DOHH2 (cell line): ENCODE measurements around the gene ADAMTS3.

Source experiments
- H3F3A ChIP-seq: fragments of 200-600 bp; sonication (generic), shearing (Covaris generic); 2 replicates; pipeline ENCODE4 v1.6.0; 2016; ENCODE audit warnings: antibody characterized with exemption, mild to moderate bottlenecking; ENCODE audit not compliant: control insufficient read depth, insufficient read depth
- H3K27ac ChIP-seq: fragments of 200-600 bp; sonication (generic); 2 replicates; pipeline ENCODE4 v1.5.1; 2014; ENCODE audit warnings: low read depth, mild to moderate bottlenecking, low read length, moderate library complexity
- H3K27me3 ChIP-seq: fragments of 200-600 bp; sonication (generic); 2 replicates; pipeline ENCODE4 v1.6.1; 2014; ENCODE audit warnings: mild to moderate bottlenecking, low read length, mixed read lengths; ENCODE audit not compliant: control insufficient read depth
- H3K36me3 ChIP-seq: fragments of 200-600 bp; sonication (generic); 2 replicates; pipeline ENCODE4 v1.6.1; 2014; ENCODE audit warnings: mild to moderate bottlenecking, low read length, moderate library complexity, mixed read lengths; ENCODE audit not compliant: control insufficient read depth
- H3K4me1 ChIP-seq: fragments of 200-600 bp; sonication (generic); 2 replicates; pipeline ENCODE4 v1.6.1; 2014; ENCODE audit warnings: mild to moderate bottlenecking, low read length, mixed read lengths; ENCODE audit not compliant: control insufficient read depth
- H3K4me2 ChIP-seq: fragments of 200-600 bp; sonication (generic); 2 replicates; pipeline ENCODE4 v1.6.0; 2014; ENCODE audit warnings: mild to moderate bottlenecking, low read length, moderate library complexity
- H3K4me3 ChIP-seq: fragments of 200-600 bp; sonication (generic); 2 replicates; pipeline ENCODE4 v1.5.1; 2014; ENCODE audit warnings: mild to moderate bottlenecking, low read length, mixed read lengths
- H3K79me2 ChIP-seq: fragments of 200-600 bp; sonication (generic); 2 replicates; pipeline ENCODE4 v1.6.1; 2014; ENCODE audit warnings: mild to moderate bottlenecking, low read length, mixed read lengths; ENCODE audit not compliant: control insufficient read depth
- H3K9me2 ChIP-seq: fragments of 200-600 bp; sonication (generic); replicated peaks from 2 replicates; pipeline ENCODE4 v1.6.1; 2014; ENCODE audit warnings: mild to moderate bottlenecking, low read length, mixed read lengths; ENCODE audit not compliant: control insufficient read depth
- H3K9me3 ChIP-seq: fragments of 200-600 bp; sonication (generic); 2 replicates; pipeline ENCODE4 v1.6.1; 2014; ENCODE audit warnings: antibody characterized with exemption, low read length, mixed read lengths; ENCODE audit not compliant: control insufficient read depth, insufficient read depth
- H4K20me1 ChIP-seq: fragments of 200-600 bp; sonication (generic); 2 replicates; pipeline ENCODE4 v1.6.0; 2014; ENCODE audit warnings: low read depth, mild to moderate bottlenecking, antibody characterized with exemption, low read length, moderate library complexity; ENCODE audit not compliant: control insufficient read depth, insufficient read depth
- CTCF ChIP-seq: fragments of 200-600 bp; sonication (generic); IDR thresholded peaks from one replicate; pipeline ENCODE4 v1.5.1; 2014; ENCODE audit warnings: antibody characterized with exemption, mild to moderate bottlenecking, low read depth, low read length; ENCODE audit not compliant: poor library complexity, severe bottlenecking
- EZH2phosphoT487 ChIP-seq: fragments of 200-600 bp; sonication (generic); IDR thresholded peaks from 2 replicates; pipeline ENCODE4 v1.6.1; 2017; ENCODE audit warnings: borderline replicate concordance, mild to moderate bottlenecking, antibody characterized with exemption, low read length, moderate library complexity, mixed read lengths

The ADAMTS3 gene

GRCh38 chr4:72405417-72405816 lies 163.6 kb downstream of the ADAMTS3 start:
- TF ChIP-seq EZH2phosphoT487 (no peak), CTCF (no peak)
- Histone ChIP-seq H4K20me1 (no peaks in the 10 kb centered on the region), H3K4me3 (no peak overlapping the region), H3F3A (no peaks in the 10 kb centered on the region), H3K4me1 (no peaks in the 10 kb centered on the region), H3K9me3 (no peaks in the 10 kb centered on the region), H3K4me2 (no peak overlapping the region), H3K79me2 (no peaks in the 10 kb centered on the region), H3K27ac (no peak overlapping the region), H3K27me3 (no peaks in the 10 kb centered on the region), H3K9me2 (no peaks in the 10 kb centered on the region), H3K36me3 (no peaks in the 10 kb centered on the region)

DNA sequence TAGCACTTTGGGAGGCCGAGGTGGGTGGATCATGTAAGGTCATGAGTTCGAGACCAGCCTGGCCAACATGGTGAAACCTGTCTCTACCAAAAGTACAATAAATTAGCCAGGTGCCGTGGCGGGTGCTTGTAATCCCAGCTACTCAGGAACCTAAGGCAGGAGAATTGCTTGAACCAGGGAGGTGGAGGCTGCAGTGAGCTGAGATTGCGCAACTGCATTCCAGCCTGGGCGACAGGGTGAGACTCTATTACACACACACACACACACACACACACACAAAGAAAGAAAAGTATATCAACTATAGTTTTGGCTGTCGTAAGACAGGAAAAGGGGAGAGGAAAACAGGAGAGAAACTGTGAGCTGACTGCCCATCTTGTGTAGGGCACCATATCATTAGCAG lies 171.7 kb downstream of the ADAMTS3 start:
- H3K27ac ChIP-seq: no peak overlapping the region
- no peaks in the 10 kb centered on the region for H3K4me1 ChIP-seq
- H4K20me1 ChIP-seq: no peaks in the 10 kb centered on the region
- no peak overlapping the region for H3K4me3 ChIP-seq
- TF ChIP-seq EZH2phosphoT487 (no peak), CTCF (no peak)
- H3K9me3 ChIP-seq: no peaks in the 10 kb centered on the region
- H3K27me3 ChIP-seq: no peaks in the 10 kb centered on the region
- H3F3A ChIP-seq: no peaks in the 10 kb centered on the region
- no peak overlapping the region for H3K4me2 ChIP-seq
- no peaks in the 10 kb centered on the region for H3K79me2 ChIP-seq
- H3K9me2 ChIP-seq: no peaks in the 10 kb centered on the region
- no peaks in the 10 kb centered on the region for H3K36me3 ChIP-seq

DNA sequence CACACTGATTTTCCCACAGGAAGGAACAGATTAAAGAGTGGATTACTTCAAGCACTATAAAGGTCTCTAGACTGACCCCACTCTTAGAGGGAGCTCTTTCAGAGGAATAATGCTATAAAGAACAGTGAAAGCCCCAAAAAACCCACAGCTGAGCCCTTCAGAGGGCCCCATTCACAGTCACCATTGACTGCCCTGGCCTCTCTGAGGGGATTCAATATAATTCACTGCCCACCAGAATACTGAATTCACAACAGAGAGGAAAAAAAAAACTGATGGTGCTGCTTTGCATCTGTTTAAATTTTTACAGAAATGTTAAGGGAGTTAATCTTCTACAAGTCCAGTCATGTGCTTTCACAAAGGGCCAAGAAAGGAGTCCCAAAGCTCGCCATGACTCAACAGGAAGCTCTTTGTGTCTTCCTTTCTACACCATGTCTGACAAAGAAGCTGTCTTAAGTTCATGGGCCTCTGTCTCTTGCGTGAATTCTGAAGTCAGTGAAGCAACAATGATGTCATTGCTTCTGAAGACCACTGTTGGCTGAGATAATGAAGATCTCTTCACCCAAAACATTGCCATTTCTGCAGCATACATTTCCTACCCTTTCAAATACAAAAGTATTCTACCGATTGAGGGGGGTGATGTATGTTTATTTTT lies 174.9 kb downstream of the ADAMTS3 start:
- no peaks in the 10 kb centered on the region for H3K79me2 ChIP-seq
- no peak overlapping the region for H3K4me3 ChIP-seq
- no peaks in the 10 kb centered on the region for H3K9me2 ChIP-seq
- H3K9me3 ChIP-seq: no peaks in the 10 kb centered on the region
- H3K27me3 ChIP-seq: no peaks in the 10 kb centered on the region
- H3K4me2 ChIP-seq: no peak overlapping the region
- no peaks in the 10 kb centered on the region for H3K4me1 ChIP-seq
- H4K20me1 ChIP-seq: no peaks in the 10 kb centered on the region
- no peaks in the 10 kb centered on the region for H3F3A ChIP-seq
- no peaks in the 10 kb centered on the region for H3K36me3 ChIP-seq
- TF ChIP-seq EZH2phosphoT487: no peak
- TF ChIP-seq CTCF: no peak
- no peak overlapping the region for H3K27ac ChIP-seq
